Astrocyte (in vitro differentiated cells and primary cell): ENCODE data around the gene DGKH.

Experiments used
- EZH2 ChIP-seq: IDR thresholded peaks from 2 replicates; pipeline ENCODE4 v1.6.1; 2012; ENCODE audit warnings: mild to moderate bottlenecking, low read length, inconsistent platforms; ENCODE audit not compliant: insufficient read depth
- TF ChIP-seq, protein P1 (sequence below): IDR thresholded peaks from 2 replicates; pipeline ENCODE4 v1.5.1; 2011; ENCODE audit warnings: low read depth, mild to moderate bottlenecking, inconsistent platforms, low read length, moderate library complexity; ENCODE audit not compliant: insufficient read depth

DNA sequence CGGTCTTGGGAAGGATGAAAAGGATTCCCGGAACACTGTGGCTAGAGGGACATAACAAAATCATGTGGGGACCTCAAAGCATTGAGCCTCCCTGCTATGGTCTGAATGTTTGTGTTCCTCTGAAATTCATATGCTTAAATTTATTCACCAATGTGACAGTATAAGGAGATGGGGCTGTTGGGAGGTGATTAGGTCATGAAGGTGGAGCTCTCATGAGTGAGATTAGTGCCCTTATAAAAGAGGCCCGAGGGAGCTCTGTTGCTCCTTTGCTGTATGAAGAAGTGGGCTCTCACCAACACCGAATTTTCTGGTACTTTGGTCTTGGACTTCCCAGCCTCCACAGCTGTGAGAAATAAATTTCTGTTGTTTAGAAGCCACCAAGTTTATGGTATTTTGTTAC lies 26.1 kb upstream of the DGKH start:
- TF ChIP-seq, protein P1, sequence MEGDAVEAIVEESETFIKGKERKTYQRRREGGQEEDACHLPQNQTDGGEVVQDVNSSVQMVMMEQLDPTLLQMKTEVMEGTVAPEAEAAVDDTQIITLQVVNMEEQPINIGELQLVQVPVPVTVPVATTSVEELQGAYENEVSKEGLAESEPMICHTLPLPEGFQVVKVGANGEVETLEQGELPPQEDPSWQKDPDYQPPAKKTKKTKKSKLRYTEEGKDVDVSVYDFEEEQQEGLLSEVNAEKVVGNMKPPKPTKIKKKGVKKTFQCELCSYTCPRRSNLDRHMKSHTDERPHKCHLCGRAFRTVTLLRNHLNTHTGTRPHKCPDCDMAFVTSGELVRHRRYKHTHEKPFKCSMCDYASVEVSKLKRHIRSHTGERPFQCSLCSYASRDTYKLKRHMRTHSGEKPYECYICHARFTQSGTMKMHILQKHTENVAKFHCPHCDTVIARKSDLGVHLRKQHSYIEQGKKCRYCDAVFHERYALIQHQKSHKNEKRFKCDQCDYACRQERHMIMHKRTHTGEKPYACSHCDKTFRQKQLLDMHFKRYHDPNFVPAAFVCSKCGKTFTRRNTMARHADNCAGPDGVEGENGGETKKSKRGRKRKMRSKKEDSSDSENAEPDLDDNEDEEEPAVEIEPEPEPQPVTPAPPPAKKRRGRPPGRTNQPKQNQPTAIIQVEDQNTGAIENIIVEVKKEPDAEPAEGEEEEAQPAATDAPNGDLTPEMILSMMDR, result no peak
- no peak for TF ChIP-seq EZH2
